Smooth muscle cell (in vitro differentiated cells): ENCODE measurements around the gene LAMP1. TPM values are rescaled to one million over a fixed set of nuclear protein-coding genes. Genes with fewer than 3 reads are reported as not detected.

ENCODE experiments used
- DNase-seq: peaks from one replicate; lab custom pipeline; 2025; ENCODE audit not compliant: unreplicated experiment; lab: John Stamatoyannopoulos, UW
- H2AFZ ChIP-seq: fragments of 200-600 bp; sonication (generic); 2 replicates; pipeline ENCODE4 v1.6.0; 2016; ENCODE audit warnings: antibody characterized with exemption, low read depth, mild to moderate bottlenecking
- H3F3A ChIP-seq: fragments of 200-600 bp; sonication (generic); 2 replicates; pipeline ENCODE4 v1.6.0; 2017; ENCODE audit warnings: antibody characterized with exemption, low read depth
- H3K27ac ChIP-seq: fragments of 200-600 bp; sonication (generic); 2 replicates; pipeline ENCODE4 v1.5.1; 2016; ENCODE audit warnings: low read depth, mild to moderate bottlenecking
- H3K27me3 ChIP-seq: fragments of 200-600 bp; sonication (generic); 2 replicates; pipeline ENCODE4 v1.6.1; 2016; ENCODE audit warnings: low read depth, mild to moderate bottlenecking
- H3K36me3 ChIP-seq: fragments of 200-600 bp; sonication (generic); 2 replicates; pipeline ENCODE4 v1.5.1; 2016; ENCODE audit warnings: low read depth
- H3K4me1 ChIP-seq: fragments of 200-600 bp; sonication (generic); 2 replicates; pipeline ENCODE4 v1.5.1; 2016; ENCODE audit warnings: low read depth
- H3K4me2 ChIP-seq: fragments of 200-600 bp; sonication (generic); 2 replicates; pipeline ENCODE4 v1.6.0; 2016; ENCODE audit warnings: mild to moderate bottlenecking
- H3K4me3 ChIP-seq: fragments of 200-600 bp; sonication (generic); 2 replicates; pipeline ENCODE4 v1.5.1; 2016; ENCODE audit warnings: mild to moderate bottlenecking
- H3K79me2 ChIP-seq: fragments of 200-600 bp; sonication (generic); 2 replicates; pipeline ENCODE4 v1.6.0; 2016; ENCODE audit warnings: low read depth, mild to moderate bottlenecking
- H3K9ac ChIP-seq: fragments of 200-600 bp; sonication (generic); 2 replicates; pipeline ENCODE4 v1.6.0; 2016; ENCODE audit warnings: low read depth
- H3K9me3 ChIP-seq: fragments of 200-600 bp; sonication (generic); replicated peaks from 2 replicates; pipeline ENCODE4 v1.5.1; 2016; ENCODE audit warnings: low read depth
- H4K20me1 ChIP-seq: fragments of 200-600 bp; sonication (generic); 2 replicates; pipeline ENCODE4 v1.6.0; 2016; ENCODE audit warnings: low read depth
- CTCF ChIP-seq: fragments of 200-600 bp; sonication (generic); IDR thresholded peaks from 2 replicates; pipeline ENCODE4 v1.5.1; 2017; ENCODE audit warnings: borderline replicate concordance, mild to moderate bottlenecking, antibody characterized with exemption; ENCODE audit not compliant: insufficient read depth, poor library complexity, severe bottlenecking
- WGBS: methylation state at CpG from one replicate; pipeline ENCODE4 v1.1.7; 2016; ENCODE audit warnings: low lambda C conversion rate; 5-methylcytosine and 5-hydroxymethylcytosine counted together
- polyA plus RNA-seq: library from polyadenylated mRNA; unstranded; fragments of >200 nt; fragmentation: Nextera tagmentation; extraction: Ambion mirVana; gene quantifications from 2 replicates; pipeline ENCODE4 v1.2.1, GENCODE V29; 2016
- total RNA-seq: library from RNA; depleted of rRNA; stranded (reverse); fragments of >200 nt; gene quantifications from 2 replicates; pipeline ENCODE4 v1.2.3, GENCODE V29; 2014

Gene LAMP1
- total and polyA plus RNA-seq, 2 experiments from 2014 or later: 111 to 146 TPM

DNA sequence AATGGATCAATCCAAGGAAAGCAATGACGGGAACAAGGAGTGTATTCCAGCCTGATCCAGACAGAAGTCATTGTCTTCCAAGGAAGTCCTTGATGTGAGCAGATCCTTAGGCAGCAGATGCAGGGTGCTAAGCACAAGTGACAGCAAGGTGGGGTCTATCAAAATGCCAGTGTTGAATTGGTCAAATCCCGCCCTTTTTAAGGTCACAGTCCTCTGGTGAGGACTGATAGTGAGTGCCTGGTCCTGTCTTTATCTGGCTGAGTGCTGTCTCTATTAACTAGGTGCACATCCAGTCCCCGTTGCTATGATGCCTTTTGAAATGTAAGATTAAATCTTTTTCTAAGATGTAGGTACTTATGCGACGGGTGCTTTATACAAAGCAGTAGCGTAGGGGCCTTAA lies 1.3 kb upstream of the LAMP1 start:
- DNase-seq: no peak
- peaks cover 5% of the 10 kb centered on the region for H3K4me1 ChIP-seq
- H3K9me3 ChIP-seq: no peaks in the 10 kb centered on the region
- H4K20me1 ChIP-seq: peaks cover 23% of the 10 kb centered on the region
- no peaks in the 10 kb centered on the region for H3K27me3 ChIP-seq
- H3K4me2 ChIP-seq: no peak overlapping the region
- H3K4me3 ChIP-seq: no peak overlapping the region
- WGBS: 95% methylated on average over 6 of the region's 6 CpGs
- TF ChIP-seq CTCF: no peak
- no peaks in the 10 kb centered on the region for H3K36me3 ChIP-seq
- H3F3A ChIP-seq: no peaks in the 10 kb centered on the region
- no peak overlapping the region for H3K27ac ChIP-seq
- peaks cover 42% of the 10 kb centered on the region for H3K79me2 ChIP-seq
- no peak overlapping the region for H3K9ac ChIP-seq
- H2AFZ ChIP-seq: no peak overlapping the region

DNA sequence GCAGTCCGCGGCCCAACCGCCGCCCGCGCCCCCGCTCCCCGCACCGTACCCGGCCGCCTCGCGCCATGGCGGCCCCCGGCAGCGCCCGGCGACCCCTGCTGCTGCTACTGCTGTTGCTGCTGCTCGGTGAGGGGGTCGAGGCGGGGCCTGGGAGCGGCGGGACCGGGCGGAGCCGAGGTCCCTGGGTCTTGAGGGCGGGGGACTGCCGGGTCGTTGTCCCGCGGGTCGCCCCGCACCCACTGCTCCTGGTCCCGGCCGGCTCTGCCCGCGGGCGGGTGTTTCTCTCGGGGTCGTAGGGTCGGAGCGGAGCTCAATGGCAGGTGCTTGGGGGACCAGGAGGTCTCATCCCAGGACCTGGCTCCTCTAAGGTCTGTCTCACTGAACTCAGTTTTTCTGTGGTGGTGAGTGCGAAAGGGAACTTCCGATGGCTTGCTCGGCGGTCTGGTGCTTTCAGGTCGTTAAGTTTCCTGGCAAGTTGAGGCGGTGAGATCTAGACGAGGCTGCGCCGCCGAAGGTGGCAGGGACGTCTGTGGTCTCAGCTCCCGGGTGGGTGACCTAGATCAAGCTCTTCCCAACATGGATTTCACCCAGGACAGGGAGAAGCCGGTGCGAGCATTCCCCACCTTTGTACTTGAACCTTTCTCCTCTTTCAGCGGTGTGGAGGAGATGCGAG lies 467 bp downstream of the LAMP1 start:
- H3K4me3 ChIP-seq: peak overlapping the region; percentile 95
- peak overlapping the region; percentile 86 for H3K27ac ChIP-seq
- no peak for TF ChIP-seq CTCF
- no peaks in the 10 kb centered on the region for H3K27me3 ChIP-seq
- H4K20me1 ChIP-seq: peaks cover 38% of the 10 kb centered on the region
- H3F3A ChIP-seq: no peaks in the 10 kb centered on the region
- WGBS: 5% methylated on average over 24 of the region's 58 CpGs
- no peaks in the 10 kb centered on the region for H3K36me3 ChIP-seq
- peaks cover 5% of the 10 kb centered on the region for H3K4me1 ChIP-seq
- no peak for DNase-seq
- peak overlapping the region; percentile 99 for H3K4me2 ChIP-seq
- H2AFZ ChIP-seq: no peak overlapping the region
- H3K9me3 ChIP-seq: no peaks in the 10 kb centered on the region
- peak overlapping the region; percentile 95 for H3K9ac ChIP-seq
- peaks cover 59% of the 10 kb centered on the region for H3K79me2 ChIP-seq

GRCh38 chr13:113298043-113298945 lies 1.3 kb downstream of the LAMP1 start:
- Histone ChIP-seq H3K4me1 (peaks cover 5% of the 10 kb centered on the region), H3K9ac (peak overlapping the region; percentile 95), H3K27ac (peak overlapping the region; percentile 86), H4K20me1 (peaks cover 46% of the 10 kb centered on the region), H3K79me2 (peaks cover 67% of the 10 kb centered on the region), H3F3A (no peaks in the 10 kb centered on the region), H3K4me2 (peak overlapping the region; percentile 99), H3K36me3 (no peaks in the 10 kb centered on the region), H3K9me3 (no peaks in the 10 kb centered on the region), H2AFZ (no peak overlapping the region), H3K27me3 (no peaks in the 10 kb centered on the region), H3K4me3 (peak overlapping the region; percentile 95)
- WGBS: 48% methylated on average over 19 of the region's 19 CpGs
- DNase-seq: no peak
- no peak for TF ChIP-seq CTCF
